K562 (cell line): Measurements from ENCODE around the gene BEST4.

ENCODE experiments used
- EGR1 ChIP-seq: fragments of 450-650 bp; conservative IDR thresholded peaks from 2 replicates; pipeline ENCODE4 v1.6.1; 2017; ENCODE audit warnings: mild to moderate bottlenecking
- NCOA6 ChIP-seq: fragments of 450-650 bp; IDR thresholded peaks from 2 replicates; pipeline ENCODE4 v1.6.1; 2017; ENCODE audit warnings: mild to moderate bottlenecking

DNA sequence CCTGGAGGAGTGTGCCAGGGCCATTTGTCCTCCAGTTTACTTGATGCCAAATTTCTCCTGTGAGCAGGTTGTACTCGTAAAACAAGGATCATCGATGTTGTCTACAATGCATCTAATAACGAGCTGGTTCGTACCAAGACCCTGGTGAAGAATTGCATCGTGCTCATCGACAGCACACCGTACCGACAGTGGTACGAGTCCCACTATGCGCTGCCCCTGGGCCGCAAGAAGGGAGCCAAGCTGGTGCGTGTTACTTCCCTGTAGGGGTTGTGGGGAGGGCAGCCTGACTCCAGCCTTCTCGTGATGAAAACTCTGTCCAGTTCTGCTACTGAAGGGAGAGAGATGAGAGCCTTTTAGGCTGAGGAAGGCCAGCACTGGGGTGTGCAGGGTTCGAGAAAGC lies 10.4 kb downstream of the BEST4 start:
- TF ChIP-seq NCOA6 (no peak), EGR1 (no peak)
